Naive thymus-derived CD4-positive, alpha-beta T cell (primary cell): ENCODE measurements around the gene ACSL3. TPM values are rescaled to one million over a fixed set of nuclear protein-coding genes. Genes with fewer than 3 reads are reported as not detected.

Source experiments
- ATAC-seq: fragments of 150-1000 bp; cut with Tn5 transposase; 2 replicates; pipeline ENCODE4 v1.10.0; 2021; ENCODE audit warnings: mild to moderate bottlenecking, moderate library complexity
- CTCF ChIA-PET: fragments of 350-600 bp; sonication (Branson Sonifier 250); formaldehyde crosslinking; loops from one replicate; lab custom pipeline; 2021; ENCODE audit warnings: antibody characterized with exemption; lab: Charles Lee
- POLR2A ChIA-PET: fragments of 350-600 bp; sonication (Branson Sonifier 250); formaldehyde crosslinking; loops from one replicate; lab custom pipeline; 2021; ENCODE audit warnings: antibody characterized with exemption, inconsistent platforms; lab: Charles Lee
- DNase-seq, 9 donors: peaks; one replicate each; pipeline versions ENCODE4 v3.0.0 to v3.0.0-alpha.2; 2020 to 2022; ENCODE audit warnings: mixed read lengths in 1 of 9
- H3K27ac ChIP-seq: one replicate; pipeline ENCODE4 v1.7.0; 2013; ENCODE audit warnings: mild to moderate bottlenecking, low read depth, low read length, moderate library complexity
- H3K27me3 ChIP-seq, 2 donors: one replicate each; pipeline ENCODE4 v1.7.0; 2013; ENCODE audit warnings: low read length in 2 of 2, mild to moderate bottlenecking in 2 of 2, moderate library complexity in 2 of 2; ENCODE audit not compliant: control insufficient read depth in 2 of 2, insufficient read depth in 2 of 2
- H3K36me3 ChIP-seq, 3 experiments: 1 replicate in 2 of 3; 2 replicates in 1 of 3; pipeline ENCODE4 v1.7.0; 2013; ENCODE audit warnings: low read length in 3 of 3, mild to moderate bottlenecking in 3 of 3, moderate library complexity in 1 of 3; ENCODE audit not compliant: insufficient read depth in 3 of 3, control insufficient read depth in 2 of 3
- H3K4me1 ChIP-seq, 2 donors: one replicate each; pipeline ENCODE4 v1.7.0; 2013; ENCODE audit warnings: low read length in 2 of 2, mild to moderate bottlenecking in 2 of 2, moderate library complexity in 1 of 2; ENCODE audit not compliant: control insufficient read depth in 2 of 2, insufficient read depth in 2 of 2
- H3K4me3 ChIP-seq: 2 replicates; pipeline ENCODE4 v1.7.0; 2013; ENCODE audit warnings: mild to moderate bottlenecking, low read length
- H3K9me3 ChIP-seq, 3 experiments: 1 replicate in 2 of 3; 2 replicates in 1 of 3; pipeline ENCODE4 v1.7.0; 2013; ENCODE audit warnings: low read length in 3 of 3; ENCODE audit not compliant: control insufficient read depth in 2 of 3
- H3K27ac Mint-ChIP-seq, 9 donors: one replicate each; pipeline ENCODE4 v1.8.0; 2020 to 2022; ENCODE audit warnings: mixed read lengths in 9 of 9, mild to moderate bottlenecking in 8 of 9, moderate library complexity in 5 of 9, inconsistent platforms in 2 of 9
- H3K27me3 Mint-ChIP-seq, 5 donors: one replicate each; pipeline ENCODE4 v1.8.0; 2021 to 2022; ENCODE audit warnings: mixed read lengths in 5 of 5, mild to moderate bottlenecking in 1 of 5
- H3K36me3 Mint-ChIP-seq, 5 donors: one replicate each; pipeline ENCODE4 v1.8.0; 2020 to 2022; ENCODE audit warnings: mixed read lengths in 5 of 5, mild to moderate bottlenecking in 3 of 5, inconsistent platforms in 1 of 5
- H3K4me1 Mint-ChIP-seq, 7 donors: one replicate each; pipeline ENCODE4 v1.8.0; 2020 to 2022; ENCODE audit warnings: mixed read lengths in 7 of 7, mild to moderate bottlenecking in 3 of 7, inconsistent platforms in 1 of 7
- H3K4me3 Mint-ChIP-seq, 10 donors: one replicate each; pipeline ENCODE4 v1.8.0; 2020 to 2022; ENCODE audit warnings: mild to moderate bottlenecking in 10 of 10, mixed read lengths in 10 of 10, moderate library complexity in 6 of 10, inconsistent platforms in 2 of 10
- H3K9me3 Mint-ChIP-seq, 11 donors: one replicate each; pipeline ENCODE4 v1.8.0; 2020 to 2022; ENCODE audit warnings: mixed read lengths in 11 of 11, mild to moderate bottlenecking in 4 of 11, inconsistent platforms in 1 of 11, moderate library complexity in 1 of 11
- intact Hi-C, 2 donors: fragments of 100-400 bp; cut with micrococcal nuclease; formaldehyde crosslinking; loops; one replicate each; pipeline ENCODE4 v1.15.1; 2023
- polyA plus RNA-seq, 2 donors: library from polyadenylated mRNA; unstranded; fragments of 300-500 nt; fragmentation: Illumina TruSeq; gene quantifications; one replicate each; pipeline ENCODE4 v1.2.3, GENCODE V29; 2021
- total RNA-seq, 6 experiments: library from RNA in 5 of 6; stranded (reverse) in 5 of 6; gene quantifications; 1 replicate in 5 of 6; 2 replicates in 1 of 6; pipeline ENCODE4 v1.2.3 and lab custom pipeline; 2021 to 2026

Gene ACSL3
- total and polyA plus RNA-seq, 7 experiments from 2014 or later, result 21.7 to 69.6 (median 40.5) TPM

- no peaks in the 10 kb centered on the region for H3K4me1 Mint-ChIP-seq
- no peaks in the 10 kb centered on the region for H3K4me1 ChIP-seq
- intact Hi-C loops, result no loop called here
- ChIA-PET POLR2A (no interaction called here), CTCF (no interaction called here)
- no peaks in the 10 kb centered on the region for H3K27me3 ChIP-seq
- no peak overlapping the region for H3K27ac ChIP-seq
- H3K36me3 ChIP-seq, result no peaks in the 10 kb centered on the region
- peaks cover 0 to 2% (median 0%) of the 10 kb centered on the region in 11 donors for H3K9me3 Mint-ChIP-seq
- H3K36me3 Mint-ChIP-seq, result no peaks in the 10 kb centered on the region
- H3K27ac Mint-ChIP-seq, result no peak overlapping the region
- no peak overlapping the region for H3K4me3 ChIP-seq
- ATAC-seq (no peak), DNase-seq (no peak)
- H3K4me3 Mint-ChIP-seq, result no peak overlapping the region
- H3K27me3 Mint-ChIP-seq, result peaks cover 5 to 17% (median 11%) of the 10 kb centered on the region in 5 donors
- H3K9me3 ChIP-seq, result no peaks in the 10 kb centered on the region
Measured at GRCh38 chr2:222965555-222965954, 104.7 kb downstream of the ACSL3 start.

GRCh38 chr2:222968550-222969155, 107.8 kb downstream of the ACSL3 start:
- Mint-ChIP-seq H3K9me3 (peaks cover 0 to 2% (median 0%) of the 10 kb centered on the region in 11 donors), H3K4me1 (no peaks in the 10 kb centered on the region), H3K4me3 (no peak overlapping the region), H3K27me3 (peaks cover 0 to 10% (median 4%) of the 10 kb centered on the region in 5 donors), H3K27ac (no peak overlapping the region), H3K36me3 (no peaks in the 10 kb centered on the region)
- H3K4me3 ChIP-seq, result no peak overlapping the region
- no peaks in the 10 kb centered on the region for H3K36me3 ChIP-seq
- H3K27me3 ChIP-seq, result no peaks in the 10 kb centered on the region
- no peak for DNase-seq
- no peak overlapping the region for H3K27ac ChIP-seq
- CTCF ChIA-PET, result no interaction called here
- H3K4me1 ChIP-seq, result no peaks in the 10 kb centered on the region
- no peak for ATAC-seq
- intact Hi-C loops, result no loop called here
- POLR2A ChIA-PET, result no interaction called here
- no peaks in the 10 kb centered on the region for H3K9me3 ChIP-seq

GRCh38 chr2:222969491-222969890, 108.7 kb downstream of the ACSL3 start:
- intact Hi-C loops, result no loop called here
- no peaks in the 10 kb centered on the region for H3K4me1 ChIP-seq
- H3K27ac ChIP-seq, result no peak overlapping the region
- ChIA-PET CTCF (no interaction called here), POLR2A (no interaction called here)
- peaks cover 0 to 10% (median 4%) of the 10 kb centered on the region in 5 donors for H3K27me3 Mint-ChIP-seq
- ATAC-seq, result no peak
- H3K4me3 Mint-ChIP-seq, result no peak overlapping the region
- H3K36me3 Mint-ChIP-seq, result no peaks in the 10 kb centered on the region
- peaks cover 0 to 2% (median 0%) of the 10 kb centered on the region in 11 donors for H3K9me3 Mint-ChIP-seq
- H3K27ac Mint-ChIP-seq, result no peak overlapping the region
- H3K4me1 Mint-ChIP-seq, result no peaks in the 10 kb centered on the region
- no peak for DNase-seq
- no peaks in the 10 kb centered on the region for H3K36me3 ChIP-seq
- no peaks in the 10 kb centered on the region for H3K27me3 ChIP-seq
- H3K4me3 ChIP-seq, result no peak overlapping the region
- no peaks in the 10 kb centered on the region for H3K9me3 ChIP-seq

- ATAC-seq (no peak), DNase-seq (no peak)
- H3K9me3 Mint-ChIP-seq, result no peaks in the 10 kb centered on the region
- Histone ChIP-seq H3K9me3 (no peaks in the 10 kb centered on the region), H3K36me3 (no peaks in the 10 kb centered on the region), H3K4me1 (no peaks in the 10 kb centered on the region), H3K4me3 (no peak overlapping the region), H3K27me3 (no peaks in the 10 kb centered on the region), H3K27ac (no peak overlapping the region)
- no peaks in the 10 kb centered on the region for H3K36me3 Mint-ChIP-seq
- peaks cover 5 to 16% (median 11%) of the 10 kb centered on the region in 5 donors for H3K27me3 Mint-ChIP-seq
- no peak overlapping the region for H3K4me3 Mint-ChIP-seq
- no peak overlapping the region for H3K27ac Mint-ChIP-seq
- CTCF ChIA-PET, result interaction anchor here (2.0 kb wide), 1 partner anchor 8 kb away, joined by 4 read pairs; no protein-coding TSS in a partner anchor
- intact Hi-C loops, result loop anchor here (5.0 kb wide), 3 partner anchors 1020 to 1395 kb away; no protein-coding TSS in a partner anchor
- no peaks in the 10 kb centered on the region for H3K4me1 Mint-ChIP-seq
- POLR2A ChIA-PET, result no interaction called here
Measured at GRCh38 chr2:222972420-222972819, 111.6 kb downstream of the ACSL3 start.

GRCh38 chr2:222973237-222973636, 112.4 kb downstream of the ACSL3 start:
- intact Hi-C loops, result loop anchor here (5.0 kb wide), 3 partner anchors 1019 to 1394 kb away; no protein-coding TSS in a partner anchor
- Histone ChIP-seq H3K4me3 (no peak overlapping the region), H3K36me3 (no peaks in the 10 kb centered on the region), H3K9me3 (no peaks in the 10 kb centered on the region), H3K27ac (no peak overlapping the region), H3K4me1 (no peaks in the 10 kb centered on the region), H3K27me3 (no peaks in the 10 kb centered on the region)
- no peaks in the 10 kb centered on the region for H3K9me3 Mint-ChIP-seq
- ATAC-seq (no peak), DNase-seq (no peak)
- ChIA-PET CTCF (no interaction called here), POLR2A (no interaction called here)
- H3K27me3 Mint-ChIP-seq, result peaks cover 5 to 23% (median 10%) of the 10 kb centered on the region in 5 donors
- no peak overlapping the region for H3K27ac Mint-ChIP-seq
- no peak overlapping the region for H3K4me3 Mint-ChIP-seq
- no peaks in the 10 kb centered on the region for H3K4me1 Mint-ChIP-seq
- no peaks in the 10 kb centered on the region for H3K36me3 Mint-ChIP-seq

GRCh38 chr2:222973733-222974132, 112.9 kb downstream of the ACSL3 start:
- H3K27me3 ChIP-seq, result no peaks in the 10 kb centered on the region
- ATAC-seq (no peak), DNase-seq (no peak)
- no peak overlapping the region for H3K27ac ChIP-seq
- Mint-ChIP-seq H3K9me3 (no peaks in the 10 kb centered on the region), H3K4me1 (no peaks in the 10 kb centered on the region), H3K36me3 (no peaks in the 10 kb centered on the region), H3K27me3 (peaks cover 8 to 28% (median 11%) of the 10 kb centered on the region in 5 donors), H3K4me3 (no peak overlapping the region), H3K27ac (no peak overlapping the region)
- ChIA-PET POLR2A (no interaction called here), CTCF (no interaction called here)
- H3K4me3 ChIP-seq, result no peak overlapping the region
- H3K9me3 ChIP-seq, result no peaks in the 10 kb centered on the region
- no peaks in the 10 kb centered on the region for H3K4me1 ChIP-seq
- H3K36me3 ChIP-seq, result no peaks in the 10 kb centered on the region
- intact Hi-C loops, result loop anchor here (5.0 kb wide), 3 partner anchors 1019 to 1394 kb away; no protein-coding TSS in a partner anchor

GRCh38 chr2:222976521-222977061, 115.8 kb downstream of the ACSL3 start:
- ChIA-PET CTCF (no interaction called here), POLR2A (no interaction called here)
- Histone ChIP-seq H3K27ac (no peak overlapping the region), H3K27me3 (no peaks in the 10 kb centered on the region), H3K36me3 (no peaks in the 10 kb centered on the region), H3K9me3 (no peaks in the 10 kb centered on the region), H3K4me1 (no peaks in the 10 kb centered on the region), H3K4me3 (no peak overlapping the region)
- Mint-ChIP-seq H3K27ac (no peak overlapping the region), H3K27me3 (peaks cover 12 to 37% (median 15%) of the 10 kb centered on the region in 5 donors), H3K4me1 (no peaks in the 10 kb centered on the region), H3K9me3 (no peaks in the 10 kb centered on the region), H3K36me3 (no peaks in the 10 kb centered on the region), H3K4me3 (no peak overlapping the region)
- no peak for DNase-seq
- intact Hi-C loops, result loop anchor here in 1 of 2 donors (1.0 kb wide), 1 partner anchor 27 kb away; no protein-coding TSS in a partner anchor
- no peak for ATAC-seq
